ENCODE measurements around the gene CCDC28A. TPM values are rescaled to one million over a fixed set of nuclear protein-coding genes. Genes with fewer than 3 reads are reported as not detected.

CCDC28A gene
- polyA plus RNA-seq, 3 donors = 16.6 to 53.3 (median 42.6) TPM

GRCh38 chr6:138803331-138803730 is 29.8 kb downstream of the CCDC28A start:
- no peaks in the 10 kb centered on the region for H4K20me1 ChIP-seq (ENCODE audit: insufficient read depth, low read length)
- no peak overlapping the region for H3K9ac ChIP-seq (ENCODE audit: insufficient read depth, low read length, poor library complexity, severe bottlenecking)
- no peak overlapping the region for H3K4me3 ChIP-seq (replicated peaks in 1 of 3; ENCODE audit: low read depth in 2 of 3, low read length in 3 of 3)
- no peak overlapping the region for H3K27ac Mint-ChIP-seq
- H3K4me3 Mint-ChIP-seq = no peak overlapping the region
- no peaks in the 10 kb centered on the region for H3K9me3 Mint-ChIP-seq
- DNase-seq = no peak
- H3K36me3 Mint-ChIP-seq = no peaks in the 10 kb centered on the region
- no peak overlapping the region for H2AFZ ChIP-seq (ENCODE audit: insufficient read depth, low read depth, low read length, poor library complexity, severe bottlenecking)
- peaks cover 0 to 4% (median 2%) of the 10 kb centered on the region in 3 donors for H3K27me3 Mint-ChIP-seq (ENCODE audit: low read depth in 3 of 3)
- no peak overlapping the region for H3K27ac ChIP-seq (ENCODE audit: low read depth in 1 of 2, low read length in 2 of 2)
- no peaks in the 10 kb centered on the region for H3K36me3 ChIP-seq (replicated peaks in 1 of 2; ENCODE audit: control insufficient read depth in 1 of 2, insufficient read depth in 2 of 2, low read length in 2 of 2)
- WGBS (ENCODE audit: insufficient coverage) = no CpG with 5 or more reads among the region's 2 CpGs
- intact Hi-C loops (cut with micrococcal nuclease) = no loop called here
- H3K4me1 Mint-ChIP-seq = peaks cover 9% of the 10 kb centered on the region
- no peak overlapping the region for H3K4me2 ChIP-seq (replicated peaks; ENCODE audit: extremely low read depth, low read length, poor library complexity, severe bottlenecking)
- TF ChIP-seq CTCF (IDR thresholded peaks at IDR 0.05) = no peak
- no peaks in the 10 kb centered on the region for H3K9me3 ChIP-seq (replicated peaks in 1 of 2; ENCODE audit: control insufficient read depth in 1 of 2, insufficient read depth in 1 of 2, low read length in 2 of 2)
- H3K4me1 ChIP-seq (ENCODE audit: control insufficient read depth in 1 of 2, insufficient read depth in 2 of 2, low read length in 2 of 2) = peaks cover 5 to 6% of the 10 kb centered on the region in 2 donors
- H3K27me3 ChIP-seq (ENCODE audit: control insufficient read depth in 2 of 2, insufficient read depth in 2 of 2, low read length in 2 of 2) = no peaks in the 10 kb centered on the region
- H3K79me2 ChIP-seq (ENCODE audit: insufficient read depth, low read length) = no peaks in the 10 kb centered on the region

- no CpG with 5 or more reads among the region's 4 CpGs for WGBS (ENCODE audit: insufficient coverage)
- H3K4me2 ChIP-seq (replicated peaks; ENCODE audit: extremely low read depth, low read length, poor library complexity, severe bottlenecking) = no peak overlapping the region
- H3K27ac ChIP-seq (ENCODE audit: low read depth in 1 of 2, low read length in 2 of 2) = no peak overlapping the region
- no peak for DNase-seq
- no peak overlapping the region for H3K4me3 Mint-ChIP-seq
- no peak overlapping the region for H3K9ac ChIP-seq (ENCODE audit: insufficient read depth, low read length, poor library complexity, severe bottlenecking)
- no peak overlapping the region for H2AFZ ChIP-seq (ENCODE audit: insufficient read depth, low read depth, low read length, poor library complexity, severe bottlenecking)
- intact Hi-C loops (cut with micrococcal nuclease) = no loop called here
- peaks cover 2 to 4% (median 2%) of the 10 kb centered on the region in 3 donors for H3K27me3 Mint-ChIP-seq (ENCODE audit: low read depth in 3 of 3)
- H3K9me3 Mint-ChIP-seq = no peaks in the 10 kb centered on the region
- H3K4me1 Mint-ChIP-seq = peaks cover 9% of the 10 kb centered on the region
- H4K20me1 ChIP-seq (ENCODE audit: insufficient read depth, low read length) = no peaks in the 10 kb centered on the region
- no peaks in the 10 kb centered on the region for H3K9me3 ChIP-seq (replicated peaks in 1 of 2; ENCODE audit: control insufficient read depth in 1 of 2, insufficient read depth in 1 of 2, low read length in 2 of 2)
- no peak overlapping the region for H3K27ac Mint-ChIP-seq
- TF ChIP-seq CTCF (IDR thresholded peaks at IDR 0.05) = no peak
- no peaks in the 10 kb centered on the region for H3K36me3 Mint-ChIP-seq
- no peaks in the 10 kb centered on the region for H3K79me2 ChIP-seq (ENCODE audit: insufficient read depth, low read length)
- H3K4me1 ChIP-seq (ENCODE audit: control insufficient read depth in 1 of 2, insufficient read depth in 2 of 2, low read length in 2 of 2) = peaks cover 5 to 6% of the 10 kb centered on the region in 2 donors
- H3K36me3 ChIP-seq (replicated peaks in 1 of 2; ENCODE audit: control insufficient read depth in 1 of 2, insufficient read depth in 2 of 2, low read length in 2 of 2) = no peaks in the 10 kb centered on the region
- H3K27me3 ChIP-seq (ENCODE audit: control insufficient read depth in 2 of 2, insufficient read depth in 2 of 2, low read length in 2 of 2) = no peaks in the 10 kb centered on the region
- H3K4me3 ChIP-seq (replicated peaks in 1 of 3; ENCODE audit: low read depth in 2 of 3, low read length in 3 of 3) = no peak overlapping the region
Observed at GRCh38 chr6:138803861-138804260, 30.3 kb downstream of the CCDC28A start.
